Fibroblast of lung (primary cell): ENCODE results near the gene BCL2L13.

ENCODE experiments used
- CTCF ChIP-seq, 2 donors: IDR thresholded peaks in 1 of 2; conservative IDR thresholded peaks in 1 of 2; 1 replicate in 1 of 2; 2 replicates in 1 of 2; pipeline ENCODE4 v1.5.1; 2011 to 2012; ENCODE audit warnings: low read length in 2 of 2, control low read depth in 1 of 2, inconsistent platforms in 1 of 2, low read depth in 1 of 2, mild to moderate bottlenecking in 1 of 2
- EZH2 ChIP-seq: IDR thresholded peaks from 2 replicates; pipeline ENCODE4 v1.5.1; 2012; ENCODE audit warnings: low read length, control low read depth, mild to moderate bottlenecking; ENCODE audit errors: missing control alignments

- TF ChIP-seq CTCF (conservative IDR thresholded peaks at IDR 0.05 in 1 of 2, IDR thresholded peaks at IDR 0.05 in 1 of 2; ENCODE audit: low read depth in 1 of 2, low read length in 2 of 2) (no peak), EZH2 (no peak)
Measured at GRCh38 chr22:17703811-17704210, 65.3 kb downstream of the BCL2L13 start.
